CD4-positive, alpha-beta T cell treated with Interleukin-12 subunit alpha and Interleukin-12 subunit beta, for 1 hour (primary cell): ENCODE data around the gene PSD.

ENCODE experiments used
- DNase-seq: peaks from one replicate; pipeline ENCODE4 v3.0.0-alpha.2; 2020

Gene PSD

GRCh38 chr10:102419269-102420180 lies 940 bp upstream of the PSD start:
- peak; percentile 72 for DNase-seq

- DNase-seq, result no peak
Measured at GRCh38 chr10:102416695-102417094, 1.9 kb downstream of the PSD start.

- DNase-seq, result no peak
Measured at GRCh38 chr10:102416283-102416682, 2.3 kb downstream of the PSD start.

GRCh38 chr10:102414749-102415148 lies 3.8 kb downstream of the PSD start:
- DNase-seq, result no peak

- no peak for DNase-seq
Measured at GRCh38 chr10:102413806-102414561, 4.6 kb downstream of the PSD start.

- DNase-seq, result peak; percentile 62
Measured at GRCh38 chr10:102413053-102413705, 5.4 kb downstream of the PSD start.

GRCh38 chr10:102412293-102412692 lies 6.3 kb downstream of the PSD start:
- no peak for DNase-seq

GRCh38 chr10:102411341-102412255 lies 7.0 kb downstream of the PSD start:
- no peak for DNase-seq

- peak; percentile 54 for DNase-seq
Measured at GRCh38 chr10:102410429-102411073, 8.0 kb downstream of the PSD start.

- no peak for DNase-seq
Measured at GRCh38 chr10:102409604-102410428, 8.8 kb downstream of the PSD start.

GRCh38 chr10:102408728-102409603 lies 9.6 kb downstream of the PSD start:
- peak; percentile 77 for DNase-seq

GRCh38 chr10:102408131-102408727 lies 10.4 kb downstream of the PSD start:
- DNase-seq, result peak; percentile 19

- peak; percentile 23 for DNase-seq
Measured at GRCh38 chr10:102407425-102408130, 11.0 kb downstream of the PSD start.

- DNase-seq, result peak; percentile 30
Measured at GRCh38 chr10:102406815-102407214, 11.8 kb downstream of the PSD start.

GRCh38 chr10:102405632-102406031 lies 13.0 kb downstream of the PSD start:
- no peak for DNase-seq

GRCh38 chr10:102405108-102405571 lies 13.4 kb downstream of the PSD start:
- DNase-seq, result peak; percentile 50

GRCh38 chr10:102404361-102405107 lies 14.1 kb downstream of the PSD start:
- peak; percentile 29 for DNase-seq

- peak; percentile 15 for DNase-seq
Measured at GRCh38 chr10:102403115-102403514, 15.5 kb downstream of the PSD start.
